BE2C (cell line): ENCODE data around the gene HTR3C.
A peak's percentile ranks its signal among the peaks of the same experiment; 100 is the strongest.
"Not testable (repeated sequence)": the region's sequence is repeated elsewhere in the genome, so short reads cannot be mapped to it uniquely, and the experiment has no call there.

Experiments
- DNase-seq: peaks from one replicate; pipeline ENCODE4 v3.0.0-alpha.2; 2020
- H3K27me3 ChIP-seq: fragments of 250-450 bp; sonication (Bioruptor Pico); 2 replicates; pipeline ENCODE4 v1.5.1; 2020; ENCODE audit warnings: mild to moderate bottlenecking
- H3K36me3 ChIP-seq: fragments of 250-450 bp; sonication (Bioruptor Pico); 2 replicates; pipeline ENCODE4 v1.5.1; 2020; ENCODE audit warnings: mild to moderate bottlenecking
- H3K4me1 ChIP-seq: fragments of 250-450 bp; sonication (Bioruptor Pico); 2 replicates; pipeline ENCODE4 v1.5.1; 2020
- H3K4me3 ChIP-seq: 2 replicates; pipeline ENCODE4 v1.5.1; 2011; ENCODE audit warnings: low read depth, low read length
- H3K9me3 ChIP-seq: fragments of 250-450 bp; sonication (Bioruptor Pico); 2 replicates; pipeline ENCODE4 v1.5.1; 2020
- TF ChIP-seq, protein P1 (sequence below): IDR thresholded peaks from 2 replicates; pipeline ENCODE4 v1.5.1; 2012; ENCODE audit warnings: mild to moderate bottlenecking, low read depth, low read length

HTR3C gene

DNA sequence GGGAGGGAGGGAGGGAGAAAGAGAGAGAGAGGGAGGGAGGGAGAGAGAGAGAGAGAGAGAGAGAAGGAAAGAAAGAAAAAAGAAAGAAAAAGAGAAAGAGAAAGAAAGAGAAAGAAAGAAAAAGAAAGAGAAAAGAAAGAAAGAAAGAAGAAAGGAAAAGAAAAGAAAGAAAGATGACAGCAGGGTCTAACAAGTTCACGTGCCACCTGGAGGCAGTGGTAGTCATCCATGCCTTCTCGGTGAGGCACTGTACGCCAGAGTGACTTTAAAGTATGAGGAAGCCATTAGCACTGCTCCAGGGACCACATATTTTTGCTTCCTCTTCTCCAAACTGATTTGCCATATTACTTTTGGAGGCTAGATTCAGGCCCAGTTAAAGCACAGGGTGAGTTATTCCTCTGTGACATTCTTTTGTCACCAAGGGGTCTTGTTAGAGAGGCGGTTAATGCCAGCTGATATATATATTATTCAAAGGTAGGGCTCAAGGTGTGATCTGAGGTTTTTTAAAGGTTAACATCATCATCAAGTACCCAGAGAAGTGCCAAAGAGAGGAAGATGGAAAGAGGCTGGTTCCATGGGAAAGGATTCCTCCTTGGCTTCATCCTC lies 21.6 kb upstream of the HTR3C start, which contains the start of gene HTR3D:
Gene HTR3D (plus strand): TSS at position 556 of the 606 bp plus-strand sequence. CDS start 0 bp downstream, at position 556.
- DNase-seq = no peak

DNA sequence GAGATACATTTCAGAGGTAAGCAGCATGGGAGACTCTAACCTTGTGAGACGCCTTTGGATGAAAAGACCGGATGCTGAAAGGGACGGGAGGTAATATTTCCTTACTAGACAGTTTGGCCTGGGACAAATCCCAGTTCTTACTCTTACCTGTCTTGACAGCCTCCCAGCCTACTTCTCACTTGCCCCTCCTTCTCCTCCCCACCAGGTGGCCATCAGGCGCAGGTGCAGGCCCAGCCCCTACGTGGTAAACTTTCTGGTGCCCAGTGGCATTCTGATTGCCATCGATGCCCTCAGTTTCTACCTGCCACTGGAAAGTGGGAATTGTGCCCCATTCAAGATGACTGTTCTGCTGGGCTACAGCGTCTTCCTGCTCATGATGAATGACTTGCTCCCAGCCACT lies 15.0 kb upstream of the HTR3C start:
- DNase-seq = no peak
- H3K36me3 ChIP-seq = no peaks in the 10 kb centered on the region
- H3K9me3 ChIP-seq = no peaks in the 10 kb centered on the region
- TF ChIP-seq, protein P1, sequence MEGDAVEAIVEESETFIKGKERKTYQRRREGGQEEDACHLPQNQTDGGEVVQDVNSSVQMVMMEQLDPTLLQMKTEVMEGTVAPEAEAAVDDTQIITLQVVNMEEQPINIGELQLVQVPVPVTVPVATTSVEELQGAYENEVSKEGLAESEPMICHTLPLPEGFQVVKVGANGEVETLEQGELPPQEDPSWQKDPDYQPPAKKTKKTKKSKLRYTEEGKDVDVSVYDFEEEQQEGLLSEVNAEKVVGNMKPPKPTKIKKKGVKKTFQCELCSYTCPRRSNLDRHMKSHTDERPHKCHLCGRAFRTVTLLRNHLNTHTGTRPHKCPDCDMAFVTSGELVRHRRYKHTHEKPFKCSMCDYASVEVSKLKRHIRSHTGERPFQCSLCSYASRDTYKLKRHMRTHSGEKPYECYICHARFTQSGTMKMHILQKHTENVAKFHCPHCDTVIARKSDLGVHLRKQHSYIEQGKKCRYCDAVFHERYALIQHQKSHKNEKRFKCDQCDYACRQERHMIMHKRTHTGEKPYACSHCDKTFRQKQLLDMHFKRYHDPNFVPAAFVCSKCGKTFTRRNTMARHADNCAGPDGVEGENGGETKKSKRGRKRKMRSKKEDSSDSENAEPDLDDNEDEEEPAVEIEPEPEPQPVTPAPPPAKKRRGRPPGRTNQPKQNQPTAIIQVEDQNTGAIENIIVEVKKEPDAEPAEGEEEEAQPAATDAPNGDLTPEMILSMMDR = no peak; the same call in 1 of the 2 replicates
- H3K27me3 ChIP-seq = no peaks in the 10 kb centered on the region; the same call in 1 of the 2 replicates
- H3K4me1 ChIP-seq = no peaks in the 10 kb centered on the region
- H3K4me3 ChIP-seq = no peak overlapping the region

More for the DNA sequence above, 21.6 kb upstream of the HTR3C start, which contains the start of gene HTR3D:
- Histone ChIP-seq H3K4me1 (no peaks in the 10 kb centered on the region), H3K27me3 (no peaks in the 10 kb centered on the region; the same call in 1 of the 2 replicates), H3K4me3 (no peak within 1 kb of the TSS), H3K36me3 (no peaks in the 10 kb centered on the region), H3K9me3 (no peaks in the 10 kb centered on the region; the same call in 1 of the 2 replicates)
- TF ChIP-seq, protein P1 = no peak

DNA sequence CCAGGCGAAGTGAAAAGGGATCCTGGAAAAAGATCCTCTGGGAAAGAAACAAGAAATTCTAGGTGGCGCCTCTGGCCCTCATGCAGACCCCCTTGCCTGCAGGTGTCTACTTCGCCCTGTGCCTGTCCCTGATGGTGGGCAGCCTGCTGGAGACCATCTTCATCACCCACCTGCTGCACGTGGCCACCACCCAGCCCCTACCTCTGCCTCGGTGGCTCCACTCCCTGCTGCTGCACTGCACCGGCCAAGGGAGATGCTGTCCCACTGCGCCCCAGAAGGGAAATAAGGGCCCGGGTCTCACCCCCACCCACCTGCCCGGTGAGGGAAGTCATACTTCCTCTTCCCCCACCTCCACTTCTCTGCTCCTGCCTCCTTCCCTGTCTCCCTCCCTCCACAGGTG lies 14.5 kb upstream of the HTR3C start:
- H3K4me3 ChIP-seq, DNase-seq, H3K36me3 ChIP-seq, H3K27me3 ChIP-seq, H3K9me3 ChIP-seq, H3K4me1 ChIP-seq: not testable (repeated sequence)

DNA sequence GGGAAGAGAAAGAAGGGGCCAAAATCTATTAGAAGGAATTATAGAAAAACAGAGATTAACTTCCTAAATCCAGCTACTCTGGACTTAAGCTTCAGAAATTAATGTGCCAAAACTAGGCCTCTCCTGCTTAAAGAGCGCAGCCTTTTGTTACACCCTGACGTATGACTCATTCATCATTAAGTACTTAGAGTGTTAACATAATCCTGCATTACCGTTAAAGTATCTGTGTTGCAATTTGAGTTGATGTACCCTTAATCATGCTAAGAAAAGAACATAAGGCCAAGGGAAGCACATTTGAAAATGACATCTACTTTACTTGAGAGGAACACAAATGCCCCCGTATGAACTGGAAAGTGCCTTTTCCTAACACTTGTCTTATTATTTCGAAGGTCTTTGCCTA lies 13.4 kb upstream of the HTR3C start:
- no peaks in the 10 kb centered on the region for H3K36me3 ChIP-seq
- DNase-seq = no peak
- no peaks in the 10 kb centered on the region for H3K4me1 ChIP-seq
- TF ChIP-seq, protein P1 = no peak
- H3K9me3 ChIP-seq = no peaks in the 10 kb centered on the region
- no peaks in the 10 kb centered on the region for H3K27me3 ChIP-seq
- H3K4me3 ChIP-seq = no peak overlapping the region

DNA sequence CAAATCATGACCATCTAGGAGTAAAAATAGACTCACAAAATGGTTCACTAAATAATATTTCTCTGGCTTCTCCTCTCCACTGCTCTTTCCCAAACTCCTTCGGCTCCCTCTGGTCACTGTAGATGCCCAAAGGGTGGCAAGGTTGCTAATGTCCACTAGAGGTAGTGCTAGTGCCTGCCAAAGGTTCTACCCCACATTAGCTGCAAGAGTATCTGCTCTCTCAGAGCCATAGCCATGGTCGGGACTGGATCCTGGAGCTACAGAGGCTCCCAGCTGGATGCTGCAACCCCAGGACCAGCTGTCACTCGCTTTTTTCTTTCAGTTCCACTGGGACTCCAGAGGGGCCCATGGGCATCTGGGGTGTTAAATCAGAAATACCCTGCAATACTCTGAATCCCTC lies 12.8 kb upstream of the HTR3C start:
- Histone ChIP-seq H3K4me3 (no peak overlapping the region), H3K27me3 (no peaks in the 10 kb centered on the region), H3K9me3 (no peaks in the 10 kb centered on the region), H3K36me3 (no peaks in the 10 kb centered on the region), H3K4me1 (no peaks in the 10 kb centered on the region)
- DNase-seq = peak; percentile 31
- TF ChIP-seq, protein P1 = peak; percentile 56

DNA sequence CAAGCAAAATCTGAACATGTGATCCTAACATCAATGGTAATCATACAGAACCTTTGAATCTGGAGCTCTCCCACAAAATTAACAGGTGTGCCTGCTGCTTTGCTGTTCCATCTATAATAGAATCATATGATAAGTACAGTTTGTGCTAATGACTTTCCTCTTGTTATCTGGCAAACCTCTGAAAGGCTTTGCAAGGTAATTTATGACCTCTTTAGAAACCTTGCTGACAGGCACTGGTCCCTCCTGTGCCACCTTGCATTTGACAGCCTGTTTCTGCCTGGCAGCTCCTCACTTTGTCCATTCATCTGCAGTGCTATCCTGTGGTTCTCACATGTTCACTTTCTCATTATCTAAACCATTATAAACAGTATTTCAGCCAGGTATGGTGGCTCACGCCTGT lies 10.2 kb upstream of the HTR3C start:
- no peaks in the 10 kb centered on the region for H3K27me3 ChIP-seq
- no peaks in the 10 kb centered on the region for H3K4me1 ChIP-seq
- TF ChIP-seq, protein P1 = no peak
- no peak overlapping the region for H3K4me3 ChIP-seq
- H3K9me3 ChIP-seq = no peaks in the 10 kb centered on the region
- no peaks in the 10 kb centered on the region for H3K36me3 ChIP-seq
- DNase-seq = no peak
